ENCODE measurements around the gene MIB1. TPM values are rescaled to one million over a fixed set of nuclear protein-coding genes. Genes with fewer than 3 reads are reported as not detected.

The MIB1 gene
- total and polyA plus RNA-seq, 2 donors (not counting 1 experiment from before 2014, with no cell fraction given) = 22.3 to 51.0 TPM

DNA sequence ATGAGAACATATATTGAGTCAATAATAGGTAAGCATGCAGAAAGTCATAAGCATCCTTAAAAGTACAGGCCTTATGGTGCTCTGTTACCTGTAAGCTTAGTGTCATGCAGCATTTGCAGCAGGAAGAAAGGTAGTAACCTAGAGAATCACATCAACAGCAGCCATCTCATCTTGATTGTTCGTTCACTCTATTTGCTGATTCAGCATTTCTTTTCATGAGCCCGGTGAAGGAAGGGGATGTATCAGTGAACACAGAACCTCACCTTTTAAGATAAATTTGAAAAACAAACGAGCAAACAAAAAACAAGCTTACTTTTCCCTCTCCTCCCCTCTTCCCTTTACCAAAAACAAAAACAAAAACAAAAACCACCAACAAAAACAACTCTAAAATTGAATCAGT is 89.9 kb downstream of the MIB1 start:
- Histone ChIP-seq H3K4me1 (ENCODE audit: control insufficient read depth, extremely low read depth, insufficient read depth, low read length) (no peaks in the 10 kb centered on the region), H3K4me3 (replicated peaks in 1 of 4; ENCODE audit: control extremely low read depth in 1 of 4, insufficient read depth in 1 of 4, low read depth in 3 of 4, low read length in 4 of 4) (no peak overlapping the region), H3K36me3 (ENCODE audit: control insufficient read depth, insufficient read depth, low read length) (no peaks in the 10 kb centered on the region), H3K79me2 (ENCODE audit: control insufficient read depth, insufficient read depth, low read length) (no peaks in the 10 kb centered on the region), H3K9me3 (ENCODE audit: control insufficient read depth, insufficient read depth, low read depth, low read length) (no peaks in the 10 kb centered on the region), H2AFZ (ENCODE audit: low read length) (no peak overlapping the region), H3K27me3 (ENCODE audit: control insufficient read depth, insufficient read depth, low read length) (no peaks in the 10 kb centered on the region), H3K27ac (ENCODE audit: insufficient read depth, low read length) (no peak overlapping the region), H3K9ac (ENCODE audit: insufficient read depth, low read length) (no peak overlapping the region), H3K4me2 (ENCODE audit: extremely low read depth, insufficient read depth, low read length) (no peak overlapping the region), H4K20me1 (ENCODE audit: control insufficient read depth, extremely low read depth, insufficient read depth, low read length) (no peaks in the 10 kb centered on the region)
- DNase-seq (ENCODE audit: low read depth in 2 of 2) = no peak
- TF ChIP-seq, protein P1, sequence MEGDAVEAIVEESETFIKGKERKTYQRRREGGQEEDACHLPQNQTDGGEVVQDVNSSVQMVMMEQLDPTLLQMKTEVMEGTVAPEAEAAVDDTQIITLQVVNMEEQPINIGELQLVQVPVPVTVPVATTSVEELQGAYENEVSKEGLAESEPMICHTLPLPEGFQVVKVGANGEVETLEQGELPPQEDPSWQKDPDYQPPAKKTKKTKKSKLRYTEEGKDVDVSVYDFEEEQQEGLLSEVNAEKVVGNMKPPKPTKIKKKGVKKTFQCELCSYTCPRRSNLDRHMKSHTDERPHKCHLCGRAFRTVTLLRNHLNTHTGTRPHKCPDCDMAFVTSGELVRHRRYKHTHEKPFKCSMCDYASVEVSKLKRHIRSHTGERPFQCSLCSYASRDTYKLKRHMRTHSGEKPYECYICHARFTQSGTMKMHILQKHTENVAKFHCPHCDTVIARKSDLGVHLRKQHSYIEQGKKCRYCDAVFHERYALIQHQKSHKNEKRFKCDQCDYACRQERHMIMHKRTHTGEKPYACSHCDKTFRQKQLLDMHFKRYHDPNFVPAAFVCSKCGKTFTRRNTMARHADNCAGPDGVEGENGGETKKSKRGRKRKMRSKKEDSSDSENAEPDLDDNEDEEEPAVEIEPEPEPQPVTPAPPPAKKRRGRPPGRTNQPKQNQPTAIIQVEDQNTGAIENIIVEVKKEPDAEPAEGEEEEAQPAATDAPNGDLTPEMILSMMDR (conservative IDR thresholded peaks at IDR 0.05 in 1 of 2, IDR thresholded peaks at IDR 0.05 in 1 of 2; ENCODE audit: low read depth in 1 of 2, low read length in 2 of 2) = no peak

DNA sequence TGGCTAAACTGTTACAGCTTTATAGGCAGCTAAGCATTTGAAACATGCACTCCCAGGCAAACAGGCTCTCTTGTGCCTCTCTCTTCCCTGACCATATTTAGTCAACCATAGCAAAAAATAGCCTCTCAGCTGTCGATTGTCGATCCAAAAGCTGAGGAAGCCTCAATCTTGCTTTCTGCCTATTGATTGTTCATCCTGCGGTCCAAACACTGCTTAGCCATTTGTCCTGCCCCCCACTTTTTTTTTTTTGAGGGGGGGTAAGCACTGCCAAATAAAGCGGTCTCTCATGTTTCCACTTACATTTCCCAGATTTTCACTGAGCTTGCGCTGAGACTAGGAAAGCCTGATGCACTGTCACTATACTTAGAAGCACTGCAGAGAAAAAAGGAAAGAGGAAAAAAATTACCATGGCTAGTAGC is 90.8 kb downstream of the MIB1 start:
- no peaks in the 10 kb centered on the region for H3K9me3 ChIP-seq (ENCODE audit: control insufficient read depth, insufficient read depth, low read depth, low read length)
- peak in 1 of 2 donors; percentile 44 for DNase-seq (ENCODE audit: low read depth in 2 of 2)
- no peaks in the 10 kb centered on the region for H3K27me3 ChIP-seq (ENCODE audit: control insufficient read depth, insufficient read depth, low read length)
- no peak overlapping the region for H3K27ac ChIP-seq (ENCODE audit: insufficient read depth, low read length)
- no peak overlapping the region for H3K4me2 ChIP-seq (ENCODE audit: extremely low read depth, insufficient read depth, low read length)
- H3K9ac ChIP-seq (ENCODE audit: insufficient read depth, low read length) = no peak overlapping the region
- no peaks in the 10 kb centered on the region for H4K20me1 ChIP-seq (ENCODE audit: control insufficient read depth, extremely low read depth, insufficient read depth, low read length)
- no peak for TF ChIP-seq EZH2 (IDR thresholded peaks at IDR 0.05; ENCODE audit: low read length, missing control alignments)
- TF ChIP-seq, protein P1 (conservative IDR thresholded peaks at IDR 0.05 in 1 of 2, IDR thresholded peaks at IDR 0.05 in 1 of 2; ENCODE audit: low read depth in 1 of 2, low read length in 2 of 2) = no peak
- H3K4me3 ChIP-seq (replicated peaks in 1 of 4; ENCODE audit: control extremely low read depth in 1 of 4, insufficient read depth in 1 of 4, low read depth in 3 of 4, low read length in 4 of 4) = peak overlapping the region in 1 of 4 experiments; percentile 10
- H3K36me3 ChIP-seq (ENCODE audit: control insufficient read depth, insufficient read depth, low read length) = no peaks in the 10 kb centered on the region
- H2AFZ ChIP-seq (ENCODE audit: low read length) = no peak overlapping the region
- no peaks in the 10 kb centered on the region for H3K4me1 ChIP-seq (ENCODE audit: control insufficient read depth, extremely low read depth, insufficient read depth, low read length)
- no peaks in the 10 kb centered on the region for H3K79me2 ChIP-seq (ENCODE audit: control insufficient read depth, insufficient read depth, low read length)

DNA sequence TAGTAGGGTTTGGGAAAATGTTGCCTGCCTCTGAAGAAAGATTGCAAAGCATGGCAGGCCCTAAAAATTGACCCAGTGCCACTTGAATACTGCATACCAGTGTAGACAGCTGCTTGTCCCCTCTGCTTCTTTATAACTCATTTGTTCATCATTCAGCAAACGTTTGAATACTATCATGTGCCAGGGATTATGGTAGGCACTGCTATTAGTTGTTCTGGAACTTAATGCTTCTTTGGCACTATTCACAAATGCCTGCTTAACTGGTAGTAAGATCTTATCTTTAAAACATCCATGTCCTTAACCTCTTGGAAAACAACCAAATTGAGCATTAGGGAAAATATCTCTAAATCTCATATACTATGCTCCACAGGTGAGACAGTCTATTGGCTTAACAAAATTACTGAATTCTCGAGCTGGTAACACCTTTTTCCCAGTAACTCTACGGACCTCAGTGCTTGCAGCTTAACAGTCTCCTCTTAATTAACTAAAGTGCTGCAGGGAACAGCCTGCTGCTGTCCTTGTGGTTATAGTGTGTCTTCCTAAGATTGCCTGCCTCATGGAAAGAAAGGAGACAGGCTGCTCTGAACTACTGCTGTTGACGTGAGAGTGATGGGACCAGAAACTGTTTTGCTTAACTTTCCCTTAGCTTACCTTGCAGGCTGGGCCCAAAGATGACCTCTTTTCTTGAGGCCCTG is 93.2 kb downstream of the MIB1 start:
- Histone ChIP-seq H3K36me3 (ENCODE audit: control insufficient read depth, insufficient read depth, low read length) (no peaks in the 10 kb centered on the region), H3K4me2 (ENCODE audit: extremely low read depth, insufficient read depth, low read length) (no peak overlapping the region), H3K4me1 (ENCODE audit: control insufficient read depth, extremely low read depth, insufficient read depth, low read length) (no peaks in the 10 kb centered on the region), H3K9me3 (ENCODE audit: control insufficient read depth, insufficient read depth, low read depth, low read length) (no peaks in the 10 kb centered on the region), H3K4me3 (replicated peaks in 1 of 4; ENCODE audit: control extremely low read depth in 1 of 4, insufficient read depth in 1 of 4, low read depth in 3 of 4, low read length in 4 of 4) (no peak overlapping the region), H4K20me1 (ENCODE audit: control insufficient read depth, extremely low read depth, insufficient read depth, low read length) (no peaks in the 10 kb centered on the region), H3K27me3 (ENCODE audit: control insufficient read depth, insufficient read depth, low read length) (no peaks in the 10 kb centered on the region), H2AFZ (ENCODE audit: low read length) (no peak overlapping the region), H3K27ac (ENCODE audit: insufficient read depth, low read length) (no peak overlapping the region), H3K79me2 (ENCODE audit: control insufficient read depth, insufficient read depth, low read length) (no peaks in the 10 kb centered on the region), H3K9ac (ENCODE audit: insufficient read depth, low read length) (no peak overlapping the region)
- DNase-seq (ENCODE audit: low read depth in 2 of 2) = no peak
- TF ChIP-seq EZH2 (IDR thresholded peaks at IDR 0.05; ENCODE audit: low read length, missing control alignments) = no peak
- TF ChIP-seq, protein P1 (conservative IDR thresholded peaks at IDR 0.05 in 1 of 2, IDR thresholded peaks at IDR 0.05 in 1 of 2; ENCODE audit: low read depth in 1 of 2, low read length in 2 of 2) = no peak

Data from fibroblast of lung (primary cell).